GM21447 (cell line): ENCODE measurements around the gene OTOG.

ENCODE experiments used
- ATAC-seq: cut with Tn5 transposase; IDR thresholded peaks from one replicate; pipeline ENCODE4 v1.9.1; 2021; ENCODE audit not compliant: unreplicated experiment

The OTOG gene, protein sequence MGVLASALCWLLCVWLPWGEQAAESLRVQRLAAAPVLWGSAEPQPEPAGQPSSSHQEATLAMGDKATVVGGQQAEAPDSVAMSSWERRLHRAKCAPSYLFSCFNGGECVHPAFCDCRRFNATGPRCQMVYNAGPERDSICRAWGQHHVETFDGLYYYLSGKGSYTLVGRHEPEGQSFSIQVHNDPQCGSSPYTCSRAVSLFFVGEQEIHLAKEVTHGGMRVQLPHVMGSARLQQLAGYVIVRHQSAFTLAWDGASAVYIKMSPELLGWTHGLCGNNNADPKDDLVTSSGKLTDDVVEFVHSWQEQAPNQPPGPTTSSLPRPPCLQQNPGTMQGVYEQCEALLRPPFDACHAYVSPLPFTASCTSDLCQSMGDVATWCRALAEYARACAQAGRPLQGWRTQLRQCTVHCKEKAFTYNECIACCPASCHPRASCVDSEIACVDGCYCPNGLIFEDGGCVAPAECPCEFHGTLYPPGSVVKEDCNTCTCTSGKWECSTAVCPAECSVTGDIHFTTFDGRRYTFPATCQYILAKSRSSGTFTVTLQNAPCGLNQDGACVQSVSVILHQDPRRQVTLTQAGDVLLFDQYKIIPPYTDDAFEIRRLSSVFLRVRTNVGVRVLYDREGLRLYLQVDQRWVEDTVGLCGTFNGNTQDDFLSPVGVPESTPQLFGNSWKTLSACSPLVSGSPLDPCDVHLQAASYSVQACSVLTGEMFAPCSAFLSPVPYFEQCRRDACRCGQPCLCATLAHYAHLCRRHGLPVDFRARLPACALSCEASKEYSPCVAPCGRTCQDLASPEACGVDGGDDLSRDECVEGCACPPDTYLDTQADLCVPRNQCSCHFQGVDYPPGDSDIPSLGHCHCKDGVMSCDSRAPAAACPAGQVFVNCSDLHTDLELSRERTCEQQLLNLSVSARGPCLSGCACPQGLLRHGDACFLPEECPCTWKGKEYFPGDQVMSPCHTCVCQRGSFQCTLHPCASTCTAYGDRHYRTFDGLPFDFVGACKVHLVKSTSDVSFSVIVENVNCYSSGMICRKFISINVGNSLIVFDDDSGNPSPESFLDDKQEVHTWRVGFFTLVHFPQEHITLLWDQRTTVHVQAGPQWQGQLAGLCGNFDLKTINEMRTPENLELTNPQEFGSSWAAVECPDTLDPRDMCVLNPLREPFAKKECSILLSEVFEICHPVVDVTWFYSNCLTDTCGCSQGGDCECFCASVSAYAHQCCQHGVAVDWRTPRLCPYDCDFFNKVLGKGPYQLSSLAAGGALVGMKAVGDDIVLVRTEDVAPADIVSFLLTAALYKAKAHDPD (N-terminal part only)

DNA sequence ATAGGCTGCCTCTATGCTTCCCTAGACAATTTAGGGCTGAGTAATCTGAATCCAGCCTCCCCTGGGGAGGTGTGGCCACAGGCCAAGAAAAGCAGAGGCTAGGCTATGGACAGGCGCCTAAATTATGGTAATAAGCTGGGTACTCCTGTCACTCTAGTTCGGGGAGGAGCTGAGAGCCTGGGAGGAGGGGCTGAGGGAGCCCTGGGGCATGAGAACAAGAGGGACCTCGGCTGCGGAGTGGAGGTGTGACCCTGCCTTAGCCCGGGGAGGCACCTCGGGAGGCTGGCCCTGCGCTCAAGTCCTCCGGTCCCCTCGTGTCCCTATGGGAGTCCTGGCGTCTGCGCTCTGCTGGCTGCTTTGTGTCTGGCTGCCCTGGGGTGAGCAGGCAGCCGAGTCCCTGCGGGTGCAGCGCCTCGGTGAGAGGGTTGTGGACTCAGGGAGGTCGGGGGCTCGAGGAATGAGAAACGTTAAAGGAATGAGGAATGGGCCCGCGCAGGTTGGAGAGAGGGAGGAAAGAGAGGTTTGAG, at the start of gene OTOG:
Gene OTOG (plus strand): TSS at position 209 of the 527 bp plus-strand sequence. CDS start 114 bp downstream, at position 323.
- ATAC-seq = no peak

DNA sequence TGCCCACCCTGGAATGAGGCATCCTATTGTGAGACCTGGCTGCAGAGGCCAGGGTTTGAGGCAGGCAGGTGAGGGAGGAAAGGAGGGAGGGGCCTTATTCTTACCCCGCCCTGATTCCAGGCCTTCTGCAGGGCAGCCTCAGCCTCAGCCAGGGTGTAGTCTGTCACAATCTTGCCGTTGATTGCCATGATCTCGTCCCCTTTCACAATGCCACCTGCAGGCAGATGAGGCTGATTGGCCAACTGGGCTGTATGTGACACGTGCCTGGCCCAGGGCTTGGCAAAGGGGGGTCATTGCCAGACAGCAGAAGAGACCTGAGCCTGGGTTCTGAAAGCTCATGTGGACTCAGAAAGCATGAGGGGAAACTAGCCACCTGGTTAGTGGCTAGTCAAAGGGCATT, 49.0 kb upstream of the OTOG start:
- ATAC-seq = no peak

DNA sequence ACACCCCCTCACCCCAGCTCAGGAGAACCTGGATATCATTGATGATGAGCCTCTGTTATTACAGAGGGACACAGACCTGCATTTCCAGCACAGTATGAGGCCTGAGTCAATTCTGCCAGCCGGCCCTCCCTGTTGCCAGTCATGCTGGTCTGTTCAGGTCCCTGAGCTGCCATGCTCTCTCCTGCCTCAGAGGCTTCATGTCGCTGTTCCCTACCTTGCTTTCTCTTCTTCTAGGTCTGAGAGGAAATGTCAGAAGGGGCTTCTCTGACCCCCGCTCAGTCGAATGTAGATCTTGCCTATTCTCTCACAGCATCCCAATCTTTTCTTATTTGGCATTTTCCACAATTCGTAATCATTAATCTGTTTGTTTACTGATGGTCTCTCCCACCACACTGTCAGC, 48.6 kb upstream of the OTOG start:
- ATAC-seq = no peak

DNA sequence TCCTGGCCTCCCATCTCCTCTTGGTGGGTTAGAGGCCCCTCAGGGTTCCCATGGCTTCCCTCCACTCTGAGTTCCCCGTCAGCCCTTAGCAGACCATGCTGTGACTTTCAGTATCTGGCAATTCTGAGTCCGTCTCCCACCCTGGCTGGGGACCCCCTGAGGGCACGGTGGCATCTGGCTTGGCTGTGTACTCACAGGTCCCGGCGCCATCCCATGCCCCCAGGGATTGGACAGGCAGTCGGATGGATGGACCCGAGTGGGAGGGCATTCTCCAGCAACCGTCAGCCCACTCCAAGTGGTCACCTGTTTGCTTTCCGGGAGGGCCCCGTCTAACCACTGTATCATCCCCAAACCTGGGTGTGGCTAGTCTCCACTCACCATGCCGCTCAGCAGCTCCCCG, 46.4 kb upstream of the OTOG start:
- no peak for ATAC-seq

DNA sequence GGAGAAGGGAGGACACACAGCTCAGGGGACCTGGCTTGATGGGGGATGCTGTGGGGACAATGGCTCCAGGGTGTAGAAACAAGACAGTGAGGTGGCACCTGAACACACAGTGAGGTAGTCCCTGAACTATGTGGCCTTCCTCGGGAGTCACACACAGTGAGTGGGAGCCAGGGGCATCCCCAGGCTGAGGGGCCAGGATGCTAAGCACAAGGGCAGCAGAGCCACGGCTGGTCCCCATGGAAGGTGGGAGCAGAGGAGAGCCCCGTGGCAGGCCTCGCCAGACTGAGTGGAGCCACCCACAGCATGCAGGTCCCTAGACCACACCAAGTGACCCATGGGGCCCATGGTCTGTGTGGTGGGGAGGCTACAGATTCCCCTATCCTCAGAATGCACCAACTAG, 44.4 kb upstream of the OTOG start:
- no peak for ATAC-seq

DNA sequence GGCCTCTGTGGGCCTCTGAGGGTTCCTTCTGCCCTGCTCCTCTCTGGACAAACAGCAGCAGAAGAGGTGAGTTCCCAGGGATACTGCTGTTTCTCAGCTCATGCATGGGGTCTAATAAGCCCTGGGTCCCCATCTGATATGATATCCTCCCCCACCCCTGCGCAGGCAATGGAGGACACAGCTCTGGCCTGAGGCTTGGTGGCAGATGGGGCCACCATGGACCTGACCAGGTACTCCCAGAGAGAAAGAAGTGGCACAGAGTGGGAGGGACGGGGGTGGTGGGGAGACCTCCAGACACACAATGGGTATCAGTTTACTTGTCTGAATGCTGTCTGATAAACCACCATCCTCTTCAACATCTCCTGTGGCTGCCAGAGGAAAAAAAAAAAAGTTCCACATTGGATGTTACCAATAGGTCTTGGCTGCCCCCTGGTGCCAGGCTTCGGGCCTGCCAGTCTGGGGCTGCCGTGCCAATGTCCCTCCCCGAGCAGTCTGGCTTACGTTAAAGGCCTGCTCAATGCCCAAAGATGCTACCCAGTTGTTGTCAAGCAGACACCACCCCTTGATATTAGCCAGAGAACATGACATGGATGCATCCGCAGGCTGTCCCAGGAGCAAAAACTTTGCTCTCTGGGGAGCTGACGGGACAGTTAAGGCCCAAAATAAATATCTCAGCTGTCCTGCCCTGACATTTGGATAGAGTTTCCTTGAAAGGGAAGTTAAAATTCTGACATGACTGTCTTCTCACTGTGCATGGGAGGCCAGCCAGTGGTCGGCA, 42.5 kb upstream of the OTOG start:
- ATAC-seq = peak; percentile 62

DNA sequence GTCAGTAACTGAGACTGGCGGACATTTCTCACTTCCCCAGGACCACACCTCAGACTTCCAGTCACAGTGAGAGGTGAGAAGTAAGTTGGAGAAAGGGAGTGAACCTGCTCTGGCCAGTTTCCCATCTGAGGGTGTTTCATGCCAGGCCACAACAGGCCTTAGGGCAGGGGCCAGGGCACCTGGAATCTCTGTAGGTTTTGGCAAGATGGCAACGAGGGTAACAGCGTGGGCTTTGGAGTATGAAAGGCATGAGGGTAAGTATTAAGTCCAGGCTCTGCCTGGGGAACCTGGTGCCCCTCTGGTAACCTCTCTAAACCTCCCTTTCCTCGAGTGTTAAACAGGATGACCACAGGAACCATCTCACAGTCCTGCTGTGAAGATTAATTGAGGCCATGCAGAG, 41.9 kb upstream of the OTOG start:
- no peak for ATAC-seq

DNA sequence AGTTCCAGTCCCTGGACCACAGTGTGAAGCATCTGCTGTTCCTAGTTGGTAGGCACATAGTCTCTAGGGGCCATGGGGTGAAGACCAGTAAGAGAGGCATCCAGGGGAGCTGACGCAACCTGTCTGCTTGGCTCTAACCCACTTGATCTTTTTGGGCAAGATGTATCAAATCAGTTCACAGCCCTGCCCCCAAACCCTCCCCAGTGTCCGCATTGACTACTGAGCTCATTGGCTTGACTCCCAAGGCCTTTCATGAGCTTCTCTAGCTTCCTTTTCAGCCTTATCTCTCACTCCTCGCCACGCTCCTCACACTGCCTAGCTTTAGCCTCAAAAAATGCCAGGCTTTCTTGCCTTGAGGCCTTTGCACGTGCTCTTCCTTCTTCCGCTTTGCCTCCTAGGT, 40.7 kb upstream of the OTOG start:
- ATAC-seq = no peak

DNA sequence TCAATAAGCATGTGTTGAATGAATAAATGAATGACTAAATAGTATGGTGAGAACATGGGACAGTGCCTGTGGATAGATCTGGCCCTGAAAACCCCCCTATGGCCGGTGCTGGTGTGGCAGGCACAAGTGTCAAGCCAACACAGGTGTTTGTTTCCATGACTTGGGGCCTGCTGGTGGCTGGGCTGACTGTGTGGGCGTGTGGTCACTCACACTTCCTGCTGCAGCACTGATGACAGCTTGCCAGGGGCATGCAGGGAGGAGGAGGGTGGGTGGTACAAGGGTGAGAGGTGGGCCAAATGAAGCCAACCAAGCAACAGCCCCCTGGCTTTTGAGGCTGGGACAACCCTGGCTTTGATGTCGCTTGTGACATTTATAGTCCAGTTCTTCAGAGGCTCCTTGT, 40.1 kb upstream of the OTOG start:
- no peak for ATAC-seq

DNA sequence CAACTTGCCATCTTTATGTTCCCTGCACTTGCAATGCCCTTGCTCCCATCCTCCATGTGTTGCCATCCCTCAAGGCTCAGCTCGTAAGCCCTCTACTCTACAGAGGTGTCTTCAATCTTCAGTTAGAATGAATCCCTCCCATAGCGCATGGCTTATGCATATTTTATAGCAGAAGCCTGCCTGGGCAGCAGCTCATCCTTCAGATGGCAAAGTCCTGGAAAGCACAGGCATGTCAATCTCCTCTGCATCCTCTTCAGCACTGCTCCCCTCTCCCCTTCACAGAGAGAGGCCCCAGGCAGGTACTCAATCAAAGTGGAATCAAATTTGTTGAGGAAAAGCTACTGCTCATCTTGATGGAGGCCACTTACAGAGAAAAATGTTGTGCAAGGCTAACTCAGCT, 39.3 kb upstream of the OTOG start:
- no peak for ATAC-seq

DNA sequence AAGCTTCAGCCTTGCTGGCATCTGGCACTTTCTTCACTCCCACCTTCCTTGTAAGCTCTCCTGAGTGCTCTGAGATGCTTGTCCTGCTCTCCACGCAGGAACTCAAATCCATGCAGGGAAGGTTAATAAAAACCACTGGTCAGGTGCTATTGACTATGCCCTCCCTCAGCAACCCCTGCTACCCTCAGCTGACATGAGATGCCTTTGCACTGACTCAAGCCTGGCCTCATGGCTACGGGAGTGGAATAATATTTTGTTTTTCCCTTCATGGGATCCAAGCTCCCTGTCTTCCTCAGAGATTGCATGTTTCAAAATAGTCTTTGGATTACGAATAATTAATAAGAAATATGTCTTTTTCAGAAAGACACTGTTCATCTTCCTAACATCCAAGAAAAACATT, 38.8 kb upstream of the OTOG start:
- no peak for ATAC-seq

DNA sequence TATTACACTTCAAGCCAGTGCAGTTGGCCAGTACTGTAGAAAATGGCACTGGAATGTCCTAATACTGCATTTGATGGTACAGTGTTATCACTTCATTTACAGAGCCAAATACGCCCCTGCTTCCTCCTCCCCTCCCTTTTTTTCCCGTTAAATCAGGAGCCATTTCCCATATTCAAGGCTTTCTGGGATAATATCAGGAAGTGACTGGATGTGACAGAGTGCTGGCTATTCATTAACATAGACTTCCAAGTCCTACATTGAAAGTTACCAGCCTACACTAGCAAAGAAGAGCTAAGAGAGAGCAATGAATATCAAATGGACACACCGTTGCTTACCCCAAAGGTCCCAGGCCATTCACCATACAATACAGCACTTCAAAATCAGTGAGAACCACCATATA, 38.3 kb upstream of the OTOG start:
- ATAC-seq = no peak

DNA sequence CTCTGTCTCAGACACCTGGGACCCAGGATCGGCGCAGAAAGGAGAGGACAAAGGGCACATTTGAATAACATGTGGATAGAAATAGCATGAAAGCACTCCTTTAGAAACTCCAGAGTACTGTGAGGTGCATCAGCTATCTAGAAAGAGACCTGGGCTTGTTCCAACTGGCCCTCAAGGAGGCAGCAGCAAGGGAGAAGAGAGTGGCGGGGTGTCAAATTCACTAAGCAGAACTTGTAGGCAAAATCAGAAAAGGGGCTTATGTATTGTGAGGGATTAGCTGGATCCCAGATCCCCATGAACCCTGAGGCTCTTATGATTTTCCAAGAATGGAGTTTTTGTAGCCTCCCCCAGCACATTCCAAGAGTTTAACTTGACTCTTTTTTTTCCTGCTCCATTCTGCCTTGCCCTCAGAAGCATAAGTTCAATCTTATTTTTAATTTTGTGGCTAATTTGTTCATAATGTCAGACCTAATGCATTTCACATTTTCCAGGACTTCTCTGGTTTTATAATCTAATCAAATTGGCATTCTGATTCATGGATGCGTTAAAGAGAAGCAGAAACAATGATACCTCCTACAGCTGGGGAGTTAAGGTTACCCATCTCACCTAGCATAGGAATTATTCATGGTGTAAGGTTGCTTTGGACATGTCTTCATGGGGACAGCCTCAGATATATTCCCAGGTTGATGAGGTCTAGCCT, 36.4 kb upstream of the OTOG start:
- ATAC-seq = no peak

DNA sequence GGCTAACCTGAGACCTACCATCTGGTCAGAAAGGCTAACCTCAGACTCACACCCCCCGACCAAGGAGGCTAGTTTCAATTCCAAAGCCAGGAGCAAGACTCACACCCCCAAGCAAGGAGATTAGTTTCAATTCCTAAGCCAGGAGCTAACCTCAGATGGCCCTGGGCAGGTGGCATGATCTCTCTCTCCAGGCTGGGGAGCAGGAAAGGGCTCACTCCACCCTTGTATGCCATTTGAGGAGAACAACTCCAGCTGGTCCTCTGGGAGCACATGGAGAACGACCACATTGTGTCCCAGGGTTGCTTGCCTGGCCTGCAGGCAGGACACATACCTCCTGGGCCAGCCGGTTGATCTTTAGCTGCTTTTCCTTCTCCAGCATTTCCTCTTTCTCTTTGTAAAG, 35.5 kb upstream of the OTOG start:
- no peak for ATAC-seq

DNA sequence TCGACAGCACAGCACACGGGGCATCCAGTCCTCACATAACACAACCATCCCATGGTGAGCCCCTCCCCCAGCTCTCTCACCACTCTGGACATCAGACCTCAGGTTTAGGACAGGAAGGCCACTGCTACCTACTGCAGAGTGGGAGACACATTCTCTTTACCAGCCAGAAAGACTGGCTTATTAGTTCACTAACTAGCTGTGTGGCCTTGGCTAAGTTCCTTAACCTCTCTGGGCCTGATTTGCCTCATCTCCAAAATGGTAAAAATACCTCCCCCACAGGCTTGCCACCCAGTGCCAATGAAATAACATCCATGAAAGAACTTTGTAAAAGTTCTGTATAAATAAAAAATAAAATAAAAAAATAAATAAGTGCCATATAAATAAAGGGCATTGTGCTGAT, 35.0 kb upstream of the OTOG start:
- no peak for ATAC-seq

DNA sequence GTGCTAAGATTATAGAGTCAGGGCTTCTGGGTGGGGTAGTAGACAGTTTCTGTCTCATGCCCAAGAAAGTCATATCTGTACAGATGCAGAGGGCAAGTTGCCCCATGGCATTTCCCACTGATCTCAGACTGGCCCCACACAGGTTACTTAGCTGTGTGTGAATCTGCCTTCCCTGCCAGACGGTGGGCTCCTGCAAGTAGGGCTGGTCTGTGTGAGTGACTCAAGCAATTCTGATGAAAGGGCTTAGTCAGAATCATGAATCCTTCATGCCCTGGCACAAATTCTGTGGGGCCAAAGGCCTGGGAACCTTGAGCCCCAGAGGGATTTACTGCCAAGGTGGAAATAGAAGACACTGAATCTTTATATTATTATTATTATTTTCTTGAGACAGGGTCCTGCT, 33.2 kb upstream of the OTOG start:
- no peak for ATAC-seq

DNA sequence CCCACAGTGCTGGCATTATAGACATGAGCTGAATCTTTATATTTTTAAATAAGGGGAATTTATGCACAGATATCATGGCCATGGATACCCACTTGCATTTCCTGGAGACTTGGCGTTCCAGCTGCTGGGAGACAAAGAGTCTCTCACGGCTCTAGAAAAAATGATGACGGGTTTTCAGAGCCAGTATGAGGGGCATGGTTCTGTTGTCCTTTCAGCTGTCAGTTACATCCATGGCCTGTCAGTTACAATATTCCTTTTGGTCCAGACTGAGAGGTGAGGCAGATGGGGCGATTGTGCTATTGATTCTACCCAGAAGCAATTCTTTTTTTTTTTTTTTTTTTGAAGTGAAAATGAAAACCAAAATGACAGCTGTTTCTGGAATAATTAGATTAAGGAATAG, 32.6 kb upstream of the OTOG start:
- no peak for ATAC-seq

DNA sequence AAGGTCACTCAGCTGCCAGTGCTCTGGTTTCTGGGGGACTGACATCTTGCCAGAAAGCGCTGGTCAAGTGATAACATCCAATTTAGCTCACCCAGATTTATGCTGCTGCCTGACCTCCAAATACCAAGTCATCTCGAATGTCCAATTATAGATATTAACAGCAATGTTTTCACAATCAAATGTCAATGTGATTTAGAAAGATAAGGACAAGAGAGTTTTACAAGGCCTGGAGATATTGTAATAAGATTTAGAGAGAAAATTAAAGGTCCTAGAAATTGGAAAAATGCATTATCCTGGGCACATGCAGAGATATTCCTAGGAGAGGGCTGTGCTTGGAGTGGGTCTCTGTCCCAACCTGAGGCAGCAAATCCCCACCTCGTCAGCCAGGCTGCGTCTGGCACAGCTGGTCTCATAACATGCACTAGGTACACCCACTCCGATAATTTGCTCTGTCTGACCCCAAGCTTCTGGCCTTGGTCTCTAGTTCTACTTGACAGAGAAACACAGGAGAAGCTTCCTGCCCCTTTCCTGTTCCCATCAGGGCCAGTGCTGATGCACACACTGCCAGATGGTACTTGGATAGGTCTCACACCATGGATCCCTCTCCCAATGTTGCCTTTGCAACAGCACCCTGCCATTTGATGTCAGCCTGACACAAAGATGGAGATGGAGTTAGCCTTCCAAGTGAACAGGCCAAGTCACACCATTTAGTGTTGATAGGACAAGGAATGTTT, 31.4 kb upstream of the OTOG start:
- ATAC-seq = no peak

DNA sequence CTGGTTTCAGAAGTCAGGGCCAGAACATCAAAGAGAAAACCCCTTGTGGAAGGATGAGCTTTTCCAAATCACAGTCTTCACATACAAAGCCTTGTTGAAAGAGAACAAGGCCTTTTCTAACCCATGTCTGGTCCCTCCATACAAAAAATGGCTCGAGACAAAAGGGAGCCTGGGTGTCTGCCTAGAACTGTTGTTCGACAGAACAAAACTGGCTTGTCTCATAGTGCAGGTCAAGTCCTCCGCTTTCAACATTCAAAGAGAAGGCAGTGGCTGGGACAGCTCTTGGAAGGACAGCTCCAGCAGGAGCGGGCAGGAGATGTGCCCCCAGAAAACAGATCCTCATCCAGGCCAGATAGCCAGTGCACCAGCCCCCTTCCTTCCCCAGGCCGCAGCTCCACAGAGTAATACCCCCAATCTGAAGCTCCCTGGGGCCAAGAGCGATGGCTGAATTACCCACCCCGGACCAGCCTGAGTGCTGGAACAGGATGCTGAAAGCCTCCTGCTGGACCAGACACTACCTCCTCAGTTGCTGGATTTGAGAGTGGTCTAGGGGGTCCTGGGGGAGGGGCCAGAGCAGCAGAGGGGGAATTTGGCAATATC, 30.4 kb upstream of the OTOG start:
- no peak for ATAC-seq
